Neural progenitor cell (in vitro differentiated cells): ENCODE results near the gene NAGK. TPM values are rescaled to one million over a fixed set of nuclear protein-coding genes. Genes with fewer than 3 reads are reported as not detected.
A peak's percentile ranks its signal among the peaks of the same experiment; 100 is the strongest.
"Not testable (repeated sequence)": the region's sequence is repeated elsewhere in the genome, so short reads cannot be mapped to it uniquely, and the experiment has no call there.

Experiments used
- DNase-seq: peaks from one replicate; pipeline ENCODE4 v3.0.0-alpha.2; 2016; ENCODE audit warnings: low spot score
- H2AFZ ChIP-seq: fragments of 200-600 bp; sonication (generic); replicated peaks from 2 replicates; pipeline ENCODE4 v1.6.1; 2016; ENCODE audit warnings: antibody characterized with exemption
- H3F3A ChIP-seq: fragments of 200-600 bp; sonication (generic); 2 replicates; pipeline ENCODE4 v1.6.1; 2016; ENCODE audit warnings: antibody characterized with exemption, low read depth
- H3K27ac ChIP-seq: fragments of 200-600 bp; sonication (generic); 2 replicates; pipeline ENCODE4 v1.5.1; 2016; ENCODE audit warnings: mild to moderate bottlenecking
- H3K27me3 ChIP-seq: fragments of 200-600 bp; sonication (generic); 2 replicates; pipeline ENCODE4 v1.6.1; 2016; ENCODE audit warnings: mild to moderate bottlenecking, moderate library complexity
- H3K36me3 ChIP-seq: fragments of 200-600 bp; sonication (generic); 2 replicates; pipeline ENCODE4 v1.5.1; 2016
- H3K4me1 ChIP-seq: fragments of 200-600 bp; sonication (generic); 2 replicates; pipeline ENCODE4 v1.6.1; 2016; ENCODE audit warnings: mixed run types
- H3K4me2 ChIP-seq: fragments of 200-600 bp; sonication (generic); 2 replicates; pipeline ENCODE4 v1.6.1; 2016
- H3K4me3 ChIP-seq: fragments of 200-600 bp; sonication (generic); 2 replicates; pipeline ENCODE4 v1.5.1; 2016
- H3K79me2 ChIP-seq: fragments of 200-600 bp; sonication (generic); 2 replicates; pipeline ENCODE4 v1.6.1; 2016; ENCODE audit warnings: low read depth
- H3K9ac ChIP-seq: fragments of 200-600 bp; sonication (generic); 2 replicates; pipeline ENCODE4 v1.6.1; 2016
- H3K9me3 ChIP-seq: fragments of 200-600 bp; sonication (generic); 2 replicates; pipeline ENCODE4 v1.5.1; 2016; ENCODE audit warnings: low read depth
- H4K20me1 ChIP-seq: fragments of 200-600 bp; sonication (generic); 2 replicates; pipeline ENCODE4 v1.6.1; 2016; ENCODE audit warnings: low read depth
- H3K27ac Mint-ChIP-seq: 3 replicates; pipeline ENCODE4 v1.8.0; 2021; ENCODE audit warnings: mixed read lengths
- H3K27me3 Mint-ChIP-seq: 2 replicates; pipeline ENCODE4 v1.8.0; 2022; ENCODE audit warnings: low read depth, mild to moderate bottlenecking, inconsistent platforms, moderate library complexity, mixed read lengths; ENCODE audit not compliant: insufficient read depth
- H3K36me3 Mint-ChIP-seq: 3 replicates; pipeline ENCODE4 v1.8.0; 2021; ENCODE audit warnings: mixed read lengths
- H3K4me1 Mint-ChIP-seq: 3 replicates; pipeline ENCODE4 v1.8.0; 2021; ENCODE audit warnings: mixed read lengths
- H3K4me3 Mint-ChIP-seq: 3 replicates; pipeline ENCODE4 v1.8.0; 2021; ENCODE audit warnings: mild to moderate bottlenecking, moderate library complexity, mixed read lengths
- H3K9me3 Mint-ChIP-seq: 3 replicates; pipeline ENCODE4 v1.8.0; 2020; ENCODE audit warnings: mixed read lengths
- CTCF ChIP-seq: fragments of 200-600 bp; sonication (generic); IDR thresholded peaks from 2 replicates; pipeline ENCODE4 v1.5.1; 2017; ENCODE audit warnings: antibody characterized with exemption, mild to moderate bottlenecking
- EZH2 ChIP-seq: fragments of 200-600 bp; sonication (generic); IDR thresholded peaks from 2 replicates; pipeline ENCODE4 v1.6.1; 2017; ENCODE audit warnings: antibody characterized with exemption, mild to moderate bottlenecking, moderate library complexity
- EZH2phosphoT487 ChIP-seq: fragments of 200-600 bp; sonication (generic); IDR thresholded peaks from 2 replicates; pipeline ENCODE4 v1.6.1; 2017; ENCODE audit warnings: antibody characterized with exemption
- total RNA-seq: library from RNA; depleted of rRNA; stranded (reverse); fragments of >200 nt; gene quantifications from 2 replicates; pipeline ENCODE4 v1.2.3, GENCODE V29; 2015; ENCODE audit warnings: low replicate concordance

NAGK gene
- total RNA-seq, 1 donor from 2014 or later = 18.4 TPM

- Histone ChIP-seq H3K4me1 (no peaks in the 10 kb centered on the region), H3K79me2 (no peaks in the 10 kb centered on the region), H3K9me3 (no peaks in the 10 kb centered on the region), H3F3A (no peaks in the 10 kb centered on the region), H3K4me3 (no peak overlapping the region), H4K20me1 (no peaks in the 10 kb centered on the region), H3K27ac (no peak overlapping the region), H2AFZ (no peak overlapping the region), H3K9ac (no peak overlapping the region), H3K4me2 (no peak overlapping the region), H3K27me3 (peaks cover 31% of the 10 kb centered on the region), H3K36me3 (no peaks in the 10 kb centered on the region)
- Mint-ChIP-seq H3K9me3 (no peaks in the 10 kb centered on the region), H3K4me3 (no peak overlapping the region), H3K4me1 (peaks cover 22% of the 10 kb centered on the region), H3K27me3 (peaks cover 7% of the 10 kb centered on the region), H3K36me3 (no peaks in the 10 kb centered on the region), H3K27ac (peak overlapping the region; percentile 11)
- TF ChIP-seq EZH2phosphoT487 (no peak), CTCF (no peak), EZH2 (no peak)
- no peak for DNase-seq
Observed at GRCh38 chr2:71045865-71046548, 22.4 kb upstream of the NAGK start.

- H3K4me1 ChIP-seq = no peaks in the 10 kb centered on the region
- no peak overlapping the region for H3K27ac ChIP-seq
- no peaks in the 10 kb centered on the region for H3K9me3 ChIP-seq
- H3K79me2 ChIP-seq = no peaks in the 10 kb centered on the region
- peaks cover 22% of the 10 kb centered on the region for H3K4me1 Mint-ChIP-seq
- H2AFZ ChIP-seq = no peak overlapping the region
- H4K20me1 ChIP-seq = no peaks in the 10 kb centered on the region
- no peak overlapping the region for H3K4me3 Mint-ChIP-seq
- no peaks in the 10 kb centered on the region for H3K36me3 ChIP-seq
- no peaks in the 10 kb centered on the region for H3K9me3 Mint-ChIP-seq
- H3F3A ChIP-seq = no peaks in the 10 kb centered on the region
- peaks cover 9% of the 10 kb centered on the region for H3K27me3 Mint-ChIP-seq
- DNase-seq = no peak
- H3K27ac Mint-ChIP-seq = peak overlapping the region; percentile 18
- no peak overlapping the region for H3K9ac ChIP-seq
- H3K4me3 ChIP-seq = no peak overlapping the region
- no peak overlapping the region for H3K4me2 ChIP-seq
- H3K36me3 Mint-ChIP-seq = no peaks in the 10 kb centered on the region
- H3K27me3 ChIP-seq = peaks cover 24% of the 10 kb centered on the region
- TF ChIP-seq CTCF (no peak), EZH2 (no peak), EZH2phosphoT487 (no peak)
Observed at GRCh38 chr2:71048096-71048495, 20.4 kb upstream of the NAGK start.

- H3K27me3 Mint-ChIP-seq, DNase-seq, H2AFZ ChIP-seq, H3K36me3 ChIP-seq, H3K9me3 ChIP-seq, H3F3A ChIP-seq, H3K4me1 ChIP-seq, H3K27ac Mint-ChIP-seq, H3K4me3 ChIP-seq, H3K4me2 ChIP-seq, H3K4me3 Mint-ChIP-seq, H3K27ac ChIP-seq, H3K9me3 Mint-ChIP-seq, H4K20me1 ChIP-seq, H3K9ac ChIP-seq, H3K36me3 Mint-ChIP-seq, H3K79me2 ChIP-seq: not testable (repeated sequence)
- peaks cover 11% of the 10 kb centered on the region for H3K27me3 ChIP-seq
- peaks cover 22% of the 10 kb centered on the region for H3K4me1 Mint-ChIP-seq
Observed at GRCh38 chr2:71049704-71050360, 18.6 kb upstream of the NAGK start.

- H3K4me3 ChIP-seq, H3F3A ChIP-seq, H3K36me3 Mint-ChIP-seq, DNase-seq, H3K27me3 Mint-ChIP-seq, H3K4me1 Mint-ChIP-seq, H3K27ac Mint-ChIP-seq, H3K36me3 ChIP-seq, H3K9me3 ChIP-seq, H3K4me1 ChIP-seq, H3K79me2 ChIP-seq, H3K4me2 ChIP-seq, H2AFZ ChIP-seq, H3K4me3 Mint-ChIP-seq, H3K27ac ChIP-seq, H4K20me1 ChIP-seq, H3K9me3 Mint-ChIP-seq, H3K9ac ChIP-seq: not testable (repeated sequence)
- peaks cover 11% of the 10 kb centered on the region for H3K27me3 ChIP-seq
Observed at GRCh38 chr2:71055206-71055740, 13.2 kb upstream of the NAGK start.
